HCT116 (cell line): ENCODE data around the gene COL16A1. TPM values are rescaled to one million over a fixed set of nuclear protein-coding genes. Genes with fewer than 3 reads are reported as not detected.

Experiments
- ATAC-seq: fragments of 200-7000 bp; cut with Tn5 transposase; 2 replicates; pipeline ENCODE4 v1.9.1; 2020; ENCODE audit warnings: mild to moderate bottlenecking, moderate library complexity
- BruUV-seq: library from RNA; stranded (reverse); fragments of 400-500 nt; replicated peaks from 2 replicates; lab custom pipeline; 2021; lab: Mats Ljungman, UMichigan
- CTCF ChIA-PET: fragments of 300-600 bp; sonication (Branson Sonifier 250); formaldehyde crosslinking; loops from one replicate; lab custom pipeline; 2021; ENCODE audit warnings: antibody characterized with exemption; lab: Charles Lee
- POLR2A ChIA-PET: fragments of 300-600, 350-600 bp; sonication (Branson Sonifier 250); formaldehyde crosslinking; loops from one replicate; lab custom pipeline; 2021; ENCODE audit warnings: antibody characterized with exemption; lab: Charles Lee
- RAD21 ChIA-PET, 2 experiments: fragments of 300-600 bp; sonication (Branson Sonifier 250); formaldehyde crosslinking; loops; one replicate each; lab custom pipeline; 2023; ENCODE audit warnings: low total read pairs in 2 of 2; ENCODE audit not compliant: uncharacterized antibody in 2 of 2, unreplicated experiment in 2 of 2, low non-redundant PET in 1 of 2; lab: Charles Lee
- DNase-seq: peaks from one replicate; pipeline ENCODE4 v3.0.0-alpha.2; 2010; ENCODE audit warnings: low read depth, low spot score
- H2AFZ ChIP-seq: fragments of 200-600 bp; shearing (Covaris generic), sonication (generic); 2 replicates; pipeline ENCODE4 v1.6.1; 2017; ENCODE audit warnings: low read depth, mixed run types, mixed read lengths, antibody characterized with exemption, low read length; ENCODE audit not compliant: poor library complexity, severe bottlenecking
- H3K27ac ChIP-seq: 2 replicates; pipeline ENCODE4 v1.5.1; 2012; ENCODE audit warnings: low read depth, low read length
- H3K27me3 ChIP-seq: fragments of 200-600 bp; sonication (generic); 2 replicates; pipeline ENCODE4 v1.6.1; 2016; ENCODE audit warnings: mixed run types, low read length, mixed read lengths; ENCODE audit not compliant: insufficient read depth
- H3K36me3 ChIP-seq, 2 experiments: fragments of 200-500 bp in 1 of 2; fragments of 200-600 bp in 1 of 2; sonication (Bioruptor generic) in 1 of 2; sonication (generic) in 1 of 2; 2 replicates each; pipeline versions ENCODE4 v1.5.1 to v1.6.1; 2014 to 2016; ENCODE audit warnings: low read length in 2 of 2, inconsistent platforms in 1 of 2, mixed read lengths in 1 of 2, mixed run types in 1 of 2; ENCODE audit not compliant: insufficient read depth in 2 of 2, control insufficient read depth in 1 of 2
- H3K4me1 ChIP-seq, 2 experiments: fragments of 200-600 bp in 1 of 2; sonication (generic) in 1 of 2; 2 replicates each; pipeline versions ENCODE4 v1.5.1 to v1.6.1; 2012 to 2017; ENCODE audit warnings: low read length in 2 of 2, inconsistent platforms in 1 of 2, mild to moderate bottlenecking in 1 of 2, mixed read lengths in 1 of 2, mixed run types in 1 of 2, moderate library complexity in 1 of 2; ENCODE audit not compliant: insufficient read depth in 2 of 2, control insufficient read depth in 1 of 2
- H3K4me2 ChIP-seq: fragments of 200-600 bp; sonication (generic); 2 replicates; pipeline ENCODE4 v1.6.1; 2017; ENCODE audit warnings: mixed run types, low read length, mixed read lengths
- H3K4me3 ChIP-seq, 2 experiments: fragments of 200-600 bp in 1 of 2; sonication (generic) in 1 of 2; replicated peaks in 1 of 2; 2 replicates each; pipeline ENCODE4 v1.5.1; 2011 to 2016; ENCODE audit warnings: low read length in 2 of 2, control low read depth in 1 of 2, low read depth in 1 of 2, mild to moderate bottlenecking in 1 of 2, mixed read lengths in 1 of 2, mixed run types in 1 of 2
- H3K79me2 ChIP-seq: fragments of 200-600 bp; sonication (generic); 2 replicates; pipeline ENCODE4 v1.6.1; 2017; ENCODE audit warnings: mild to moderate bottlenecking, mixed run types, low read length, moderate library complexity, mixed read lengths; ENCODE audit not compliant: insufficient read depth
- H3K9ac ChIP-seq: fragments of 200-600 bp; sonication (generic); 2 replicates; pipeline ENCODE4 v1.6.1; 2016; ENCODE audit warnings: low read length, mixed read lengths
- H3K9me2 ChIP-seq: fragments of 200-600 bp; sonication (generic), shearing (Covaris generic); 2 replicates; pipeline ENCODE4 v1.6.1; 2017; ENCODE audit warnings: mixed run types, mild to moderate bottlenecking, moderate library complexity; ENCODE audit not compliant: insufficient read depth
- H3K9me3 ChIP-seq, 2 experiments: fragments of 200-500 bp in 1 of 2; fragments of 200-600 bp in 1 of 2; sonication (Bioruptor generic) in 1 of 2; sonication (generic) in 1 of 2; 2 replicates each; pipeline ENCODE4 v1.6.1; 2014 to 2017; ENCODE audit warnings: low read length in 2 of 2, mixed read lengths in 2 of 2, inconsistent platforms in 1 of 2, low read depth in 1 of 2, mild to moderate bottlenecking in 1 of 2, mixed run types in 1 of 2, moderate library complexity in 1 of 2; ENCODE audit not compliant: control insufficient read depth in 1 of 2, insufficient read depth in 1 of 2
- H4K20me1 ChIP-seq: fragments of 200-600 bp; sonication (generic), shearing (Covaris generic); 2 replicates; pipeline ENCODE4 v1.6.1; 2017; ENCODE audit warnings: mixed run types, mild to moderate bottlenecking, moderate library complexity; ENCODE audit not compliant: insufficient read depth
- CEBPB ChIP-seq: IDR thresholded peaks from 2 replicates; pipeline ENCODE4 v1.6.1; 2012; ENCODE audit warnings: low read depth
- EZH2 ChIP-seq: fragments of 200-600 bp; sonication (generic); IDR thresholded peaks from 2 replicates; pipeline ENCODE4 v1.6.1; 2017; ENCODE audit warnings: antibody characterized with exemption, mixed run types
- EZH2phosphoT487 ChIP-seq: fragments of 200-600 bp; IDR thresholded peaks from 2 replicates; pipeline ENCODE4 v1.6.1; 2018; ENCODE audit warnings: antibody characterized with exemption, borderline replicate concordance
- SP1 ChIP-seq: IDR thresholded peaks from 2 replicates; pipeline ENCODE4 v1.6.1; 2012; ENCODE audit warnings: low read depth
- SRF ChIP-seq: IDR thresholded peaks from 2 replicates; pipeline ENCODE4 v1.6.1; 2012; ENCODE audit warnings: low read depth
- ZFX ChIP-seq: fragments of 450-650 bp; IDR thresholded peaks from 2 replicates; pipeline ENCODE4 v1.6.1; 2017
- intact Hi-C: fragments of 100-400 bp; cut with micrococcal nuclease; formaldehyde crosslinking; loops from 2 replicates; pipeline ENCODE4 v1.10.0; 2022
- total RNA-seq: library from RNA; stranded (reverse); gene quantifications from one replicate; pipeline ENCODE4 v1.2.1, GENCODE V29; 2021; ENCODE audit not compliant: unreplicated experiment
- TF ChIP-seq, protein P1 (sequence below), 3 experiments: fragments of 200-600 bp in 1 of 3; sonication (generic) in 1 of 3; IDR thresholded peaks in 2 of 3; conservative IDR thresholded peaks in 1 of 3; 2 replicates each; pipeline ENCODE4 v1.5.1; 2012 to 2017; ENCODE audit warnings: low read depth in 2 of 3, low read length in 2 of 3, antibody characterized with exemption in 1 of 3, borderline replicate concordance in 1 of 3, control low read depth in 1 of 3, mild to moderate bottlenecking in 1 of 3, mixed read lengths in 1 of 3, mixed run types in 1 of 3, moderate library complexity in 1 of 3; ENCODE audit not compliant: insufficient read depth in 1 of 3
- TF ChIP-seq, protein P2 (sequence below): IDR thresholded peaks from 2 replicates; pipeline ENCODE4 v1.6.1; 2012; ENCODE audit warnings: low read depth

The COL16A1 gene
- total RNA-seq, 1 experiment from 2014 or later: 2.2 TPM

DNA sequence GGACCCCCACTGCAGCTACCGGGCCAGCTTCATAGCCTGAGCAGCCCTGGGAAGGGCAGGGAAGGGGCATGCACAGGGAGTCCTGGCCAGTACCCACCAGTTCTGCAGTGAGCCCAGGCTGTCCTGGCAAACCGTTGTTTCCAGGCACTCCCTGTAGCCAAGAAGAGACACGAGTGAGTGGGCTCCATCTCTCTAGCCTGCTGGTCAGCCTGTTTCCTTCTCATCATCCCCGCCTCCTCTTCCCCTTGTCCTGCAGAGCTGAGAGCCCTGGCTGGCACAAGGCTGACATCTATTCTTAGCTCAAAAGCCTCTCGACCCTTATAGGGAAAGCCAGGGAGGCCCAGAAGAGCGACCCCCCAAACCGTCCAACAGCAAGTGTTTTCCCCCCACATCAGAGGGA, 28.7 kb downstream of the COL16A1 start (continued):
- TF ChIP-seq, protein P1, sequence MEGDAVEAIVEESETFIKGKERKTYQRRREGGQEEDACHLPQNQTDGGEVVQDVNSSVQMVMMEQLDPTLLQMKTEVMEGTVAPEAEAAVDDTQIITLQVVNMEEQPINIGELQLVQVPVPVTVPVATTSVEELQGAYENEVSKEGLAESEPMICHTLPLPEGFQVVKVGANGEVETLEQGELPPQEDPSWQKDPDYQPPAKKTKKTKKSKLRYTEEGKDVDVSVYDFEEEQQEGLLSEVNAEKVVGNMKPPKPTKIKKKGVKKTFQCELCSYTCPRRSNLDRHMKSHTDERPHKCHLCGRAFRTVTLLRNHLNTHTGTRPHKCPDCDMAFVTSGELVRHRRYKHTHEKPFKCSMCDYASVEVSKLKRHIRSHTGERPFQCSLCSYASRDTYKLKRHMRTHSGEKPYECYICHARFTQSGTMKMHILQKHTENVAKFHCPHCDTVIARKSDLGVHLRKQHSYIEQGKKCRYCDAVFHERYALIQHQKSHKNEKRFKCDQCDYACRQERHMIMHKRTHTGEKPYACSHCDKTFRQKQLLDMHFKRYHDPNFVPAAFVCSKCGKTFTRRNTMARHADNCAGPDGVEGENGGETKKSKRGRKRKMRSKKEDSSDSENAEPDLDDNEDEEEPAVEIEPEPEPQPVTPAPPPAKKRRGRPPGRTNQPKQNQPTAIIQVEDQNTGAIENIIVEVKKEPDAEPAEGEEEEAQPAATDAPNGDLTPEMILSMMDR (IDR thresholded peaks at IDR 0.05 in 2 of 3, conservative IDR thresholded peaks at IDR 0.05 in 1 of 3; ENCODE audit: borderline replicate concordance in 1 of 3, insufficient read depth in 1 of 3, low read depth in 2 of 3, low read length in 2 of 3): no peak
- TF ChIP-seq EZH2phosphoT487 (no peak), EZH2 (no peak), ZFX (no peak), SP1 (no peak)

DNA sequence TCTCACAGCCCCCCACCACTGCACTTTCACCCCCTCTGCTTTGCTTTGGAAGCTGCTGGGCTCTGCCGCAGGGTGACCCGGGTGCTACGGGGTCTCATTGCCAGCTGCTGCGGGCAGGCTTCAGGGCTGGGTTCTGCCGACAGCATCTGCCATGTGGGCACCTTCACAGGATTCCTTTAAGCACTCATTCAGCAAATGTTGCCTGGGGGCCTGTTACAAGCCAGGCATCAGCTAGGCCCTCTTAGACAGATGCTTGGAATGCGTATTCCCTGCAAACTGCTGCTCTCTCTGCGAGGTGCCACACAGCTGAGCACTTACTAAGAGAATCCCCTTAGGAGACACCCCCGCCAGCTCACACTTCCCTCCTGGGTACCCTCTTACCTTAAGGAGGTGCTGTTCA, 29.2 kb downstream of the COL16A1 start:
- no peaks in the 10 kb centered on the region for H3K9me3 ChIP-seq
- no peak for ATAC-seq
- no peaks in the 10 kb centered on the region for H4K20me1 ChIP-seq
- no peaks in the 10 kb centered on the region for H3K79me2 ChIP-seq
- no peak overlapping the region for H3K4me2 ChIP-seq
- TF ChIP-seq ZFX (no peak), EZH2phosphoT487 (no peak), SP1 (no peak), CEBPB (no peak), SRF (no peak)
- TF ChIP-seq, protein P2, sequence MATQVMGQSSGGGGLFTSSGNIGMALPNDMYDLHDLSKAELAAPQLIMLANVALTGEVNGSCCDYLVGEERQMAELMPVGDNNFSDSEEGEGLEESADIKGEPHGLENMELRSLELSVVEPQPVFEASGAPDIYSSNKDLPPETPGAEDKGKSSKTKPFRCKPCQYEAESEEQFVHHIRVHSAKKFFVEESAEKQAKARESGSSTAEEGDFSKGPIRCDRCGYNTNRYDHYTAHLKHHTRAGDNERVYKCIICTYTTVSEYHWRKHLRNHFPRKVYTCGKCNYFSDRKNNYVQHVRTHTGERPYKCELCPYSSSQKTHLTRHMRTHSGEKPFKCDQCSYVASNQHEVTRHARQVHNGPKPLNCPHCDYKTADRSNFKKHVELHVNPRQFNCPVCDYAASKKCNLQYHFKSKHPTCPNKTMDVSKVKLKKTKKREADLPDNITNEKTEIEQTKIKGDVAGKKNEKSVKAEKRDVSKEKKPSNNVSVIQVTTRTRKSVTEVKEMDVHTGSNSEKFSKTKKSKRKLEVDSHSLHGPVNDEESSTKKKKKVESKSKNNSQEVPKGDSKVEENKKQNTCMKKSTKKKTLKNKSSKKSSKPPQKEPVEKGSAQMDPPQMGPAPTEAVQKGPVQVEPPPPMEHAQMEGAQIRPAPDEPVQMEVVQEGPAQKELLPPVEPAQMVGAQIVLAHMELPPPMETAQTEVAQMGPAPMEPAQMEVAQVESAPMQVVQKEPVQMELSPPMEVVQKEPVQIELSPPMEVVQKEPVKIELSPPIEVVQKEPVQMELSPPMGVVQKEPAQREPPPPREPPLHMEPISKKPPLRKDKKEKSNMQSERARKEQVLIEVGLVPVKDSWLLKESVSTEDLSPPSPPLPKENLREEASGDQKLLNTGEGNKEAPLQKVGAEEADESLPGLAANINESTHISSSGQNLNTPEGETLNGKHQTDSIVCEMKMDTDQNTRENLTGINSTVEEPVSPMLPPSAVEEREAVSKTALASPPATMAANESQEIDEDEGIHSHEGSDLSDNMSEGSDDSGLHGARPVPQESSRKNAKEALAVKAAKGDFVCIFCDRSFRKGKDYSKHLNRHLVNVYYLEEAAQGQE: no peak
- H3K27me3 ChIP-seq: no peaks in the 10 kb centered on the region
- ChIA-PET POLR2A (no interaction called here), RAD21 (no interaction called here), CTCF (interaction anchor here (1.6 kb wide), 1 partner anchor 114 kb away, joined by 5 read pairs; no protein-coding TSS in a partner anchor)
- no peak overlapping the region for H3K9ac ChIP-seq
- BruUV-seq: no TSS peak
- no peak overlapping the region for H2AFZ ChIP-seq
- peaks cover 11 to 13% of the 10 kb centered on the region in 2 experiments for H3K4me1 ChIP-seq
- H3K36me3 ChIP-seq: no peaks in the 10 kb centered on the region
- DNase-seq: no peak
- no peaks in the 10 kb centered on the region for H3K9me2 ChIP-seq
- H3K4me3 ChIP-seq: no peak overlapping the region
- intact Hi-C loops: no loop called here
- H3K27ac ChIP-seq: no peak overlapping the region; the same call in 1 of the 2 replicates
